HCT116 (cell line): Measurements from ENCODE around the gene AIFM2. TPM values are rescaled to one million over a fixed set of nuclear protein-coding genes. Genes with fewer than 3 reads are reported as not detected.

ENCODE experiments used
- ATAC-seq: fragments of 200-7000 bp; cut with Tn5 transposase; 2 replicates; pipeline ENCODE4 v1.9.1; 2020; ENCODE audit warnings: mild to moderate bottlenecking, moderate library complexity
- BruUV-seq: library from RNA; stranded (reverse); fragments of 400-500 nt; replicated peaks from 2 replicates; lab custom pipeline; 2021; lab: Mats Ljungman, UMichigan
- CTCF ChIA-PET: fragments of 300-600 bp; sonication (Branson Sonifier 250); formaldehyde crosslinking; loops from one replicate; lab custom pipeline; 2021; ENCODE audit warnings: antibody characterized with exemption; lab: Charles Lee
- POLR2A ChIA-PET: fragments of 300-600, 350-600 bp; sonication (Branson Sonifier 250); formaldehyde crosslinking; loops from one replicate; lab custom pipeline; 2021; ENCODE audit warnings: antibody characterized with exemption; lab: Charles Lee
- RAD21 ChIA-PET, 2 experiments: fragments of 300-600 bp; sonication (Branson Sonifier 250); formaldehyde crosslinking; loops; one replicate each; lab custom pipeline; 2023; ENCODE audit warnings: low total read pairs in 2 of 2; ENCODE audit not compliant: uncharacterized antibody in 2 of 2, unreplicated experiment in 2 of 2, low non-redundant PET in 1 of 2; lab: Charles Lee
- DNase-seq: peaks from one replicate; pipeline ENCODE4 v3.0.0-alpha.2; 2010; ENCODE audit warnings: low read depth, low spot score
- H2AFZ ChIP-seq: fragments of 200-600 bp; shearing (Covaris generic), sonication (generic); 2 replicates; pipeline ENCODE4 v1.6.1; 2017; ENCODE audit warnings: low read depth, mixed run types, mixed read lengths, antibody characterized with exemption, low read length; ENCODE audit not compliant: poor library complexity, severe bottlenecking
- H3K27ac ChIP-seq: 2 replicates; pipeline ENCODE4 v1.5.1; 2012; ENCODE audit warnings: low read depth, low read length
- H3K27me3 ChIP-seq: fragments of 200-600 bp; sonication (generic); 2 replicates; pipeline ENCODE4 v1.6.1; 2016; ENCODE audit warnings: mixed run types, low read length, mixed read lengths; ENCODE audit not compliant: insufficient read depth
- H3K36me3 ChIP-seq, 2 experiments: fragments of 200-500 bp in 1 of 2; fragments of 200-600 bp in 1 of 2; sonication (Bioruptor generic) in 1 of 2; sonication (generic) in 1 of 2; 2 replicates each; pipeline versions ENCODE4 v1.5.1 to v1.6.1; 2014 to 2016; ENCODE audit warnings: low read length in 2 of 2, inconsistent platforms in 1 of 2, mixed read lengths in 1 of 2, mixed run types in 1 of 2; ENCODE audit not compliant: insufficient read depth in 2 of 2, control insufficient read depth in 1 of 2
- H3K4me1 ChIP-seq, 2 experiments: fragments of 200-600 bp in 1 of 2; sonication (generic) in 1 of 2; 2 replicates each; pipeline versions ENCODE4 v1.5.1 to v1.6.1; 2012 to 2017; ENCODE audit warnings: low read length in 2 of 2, inconsistent platforms in 1 of 2, mild to moderate bottlenecking in 1 of 2, mixed read lengths in 1 of 2, mixed run types in 1 of 2, moderate library complexity in 1 of 2; ENCODE audit not compliant: insufficient read depth in 2 of 2, control insufficient read depth in 1 of 2
- H3K4me2 ChIP-seq: fragments of 200-600 bp; sonication (generic); 2 replicates; pipeline ENCODE4 v1.6.1; 2017; ENCODE audit warnings: mixed run types, low read length, mixed read lengths
- H3K4me3 ChIP-seq, 2 experiments: fragments of 200-600 bp in 1 of 2; sonication (generic) in 1 of 2; replicated peaks in 1 of 2; 2 replicates each; pipeline ENCODE4 v1.5.1; 2011 to 2016; ENCODE audit warnings: low read length in 2 of 2, control low read depth in 1 of 2, low read depth in 1 of 2, mild to moderate bottlenecking in 1 of 2, mixed read lengths in 1 of 2, mixed run types in 1 of 2
- H3K79me2 ChIP-seq: fragments of 200-600 bp; sonication (generic); 2 replicates; pipeline ENCODE4 v1.6.1; 2017; ENCODE audit warnings: mild to moderate bottlenecking, mixed run types, low read length, moderate library complexity, mixed read lengths; ENCODE audit not compliant: insufficient read depth
- H3K9ac ChIP-seq: fragments of 200-600 bp; sonication (generic); 2 replicates; pipeline ENCODE4 v1.6.1; 2016; ENCODE audit warnings: low read length, mixed read lengths
- H3K9me2 ChIP-seq: fragments of 200-600 bp; sonication (generic), shearing (Covaris generic); 2 replicates; pipeline ENCODE4 v1.6.1; 2017; ENCODE audit warnings: mixed run types, mild to moderate bottlenecking, moderate library complexity; ENCODE audit not compliant: insufficient read depth
- H3K9me3 ChIP-seq, 2 experiments: fragments of 200-500 bp in 1 of 2; fragments of 200-600 bp in 1 of 2; sonication (Bioruptor generic) in 1 of 2; sonication (generic) in 1 of 2; 2 replicates each; pipeline ENCODE4 v1.6.1; 2014 to 2017; ENCODE audit warnings: low read length in 2 of 2, mixed read lengths in 2 of 2, inconsistent platforms in 1 of 2, low read depth in 1 of 2, mild to moderate bottlenecking in 1 of 2, mixed run types in 1 of 2, moderate library complexity in 1 of 2; ENCODE audit not compliant: control insufficient read depth in 1 of 2, insufficient read depth in 1 of 2
- H4K20me1 ChIP-seq: fragments of 200-600 bp; sonication (generic), shearing (Covaris generic); 2 replicates; pipeline ENCODE4 v1.6.1; 2017; ENCODE audit warnings: mixed run types, mild to moderate bottlenecking, moderate library complexity; ENCODE audit not compliant: insufficient read depth
- CEBPB ChIP-seq: IDR thresholded peaks from 2 replicates; pipeline ENCODE4 v1.6.1; 2012; ENCODE audit warnings: low read depth
- ELF1 ChIP-seq: IDR thresholded peaks from 2 replicates; pipeline ENCODE4 v1.6.1; 2012; ENCODE audit warnings: low read depth, borderline replicate concordance
- JUND ChIP-seq: IDR thresholded peaks from 2 replicates; pipeline ENCODE4 v1.6.1; 2012
- ZFX ChIP-seq: fragments of 450-650 bp; IDR thresholded peaks from 2 replicates; pipeline ENCODE4 v1.6.1; 2017
- intact Hi-C: fragments of 100-400 bp; cut with micrococcal nuclease; formaldehyde crosslinking; loops from 2 replicates; pipeline ENCODE4 v1.10.0; 2022
- total RNA-seq: library from RNA; stranded (reverse); gene quantifications from one replicate; pipeline ENCODE4 v1.2.1, GENCODE V29; 2021; ENCODE audit not compliant: unreplicated experiment

AIFM2 gene
- total RNA-seq, 1 experiment from 2014 or later: 20.0 TPM

GRCh38 chr10:70158113-70158512 lies 25.5 kb upstream of the AIFM2 start:
- H3K9me3 ChIP-seq: no peaks in the 10 kb centered on the region
- peaks cover 79% of the 10 kb centered on the region for H3K79me2 ChIP-seq
- no peak for TF ChIP-seq JUND
- no peaks in the 10 kb centered on the region for H3K27me3 ChIP-seq
- peaks cover 4 to 6% of the 10 kb centered on the region in 2 experiments; a peak in 2 of 4 replicates for H3K4me1 ChIP-seq
- no peak overlapping the region for H3K4me2 ChIP-seq
- H3K9me2 ChIP-seq: no peaks in the 10 kb centered on the region
- RAD21 ChIA-PET: no interaction called here
- ATAC-seq: no peak
- peaks cover 58 to 60% of the 10 kb centered on the region in 2 experiments for H3K36me3 ChIP-seq
- no peak overlapping the region for H3K27ac ChIP-seq
- H2AFZ ChIP-seq: no peak overlapping the region
- H3K9ac ChIP-seq: no peak overlapping the region
- no peak overlapping the region for H3K4me3 ChIP-seq
- BruUV-seq: no TSS peak
- DNase-seq: no peak
- CTCF ChIA-PET: interaction anchor here (5.4 kb wide), 1 partner anchor 12 kb away, joined by 33 read pairs; the partner anchor contains the start of gene TYSND1
- intact Hi-C loops: no loop called here
- POLR2A ChIA-PET: interaction anchor here (1.1 kb wide), 1 partner anchor 12 kb away, joined by 6 read pairs; the partner anchor contains the start of gene SAR1A
- H4K20me1 ChIP-seq: peaks cover 6% of the 10 kb centered on the region; the same call in 1 of the 2 replicates

- ATAC-seq (no peak), DNase-seq (no peak)
- no peaks in the 10 kb centered on the region for H3K4me1 ChIP-seq
- intact Hi-C loops: no loop called here
- H3K4me3 ChIP-seq: no peak overlapping the region
- no peaks in the 10 kb centered on the region for H3K27me3 ChIP-seq
- no peaks in the 10 kb centered on the region for H3K9me3 ChIP-seq
- H2AFZ ChIP-seq: no peak overlapping the region
- CTCF ChIA-PET: interaction anchor here (5.4 kb wide), 1 partner anchor 10 kb away, joined by 33 read pairs; the partner anchor contains the start of gene TYSND1
- no peak overlapping the region for H3K27ac ChIP-seq
- H3K9ac ChIP-seq: no peak overlapping the region
- POLR2A ChIA-PET: interaction anchor here (1.3 kb wide), 1 partner anchor 9 kb away, joined by 4 read pairs; the partner anchor contains the start of gene TYSND1
- no peak overlapping the region for H3K4me2 ChIP-seq
- no TSS peak for BruUV-seq
- H3K36me3 ChIP-seq: peaks cover 70 to 73% of the 10 kb centered on the region in 2 experiments
- RAD21 ChIA-PET: no interaction called here
- peaks cover 72% of the 10 kb centered on the region for H3K79me2 ChIP-seq
- H3K9me2 ChIP-seq: no peaks in the 10 kb centered on the region
- H4K20me1 ChIP-seq: no peaks in the 10 kb centered on the region; the same call in 1 of the 2 replicates
- TF ChIP-seq ELF1 (no peak), CEBPB (no peak), ZFX (no peak)
- TF ChIP-seq, all 23 proteins: peak for 0
These were observed 22.7 kb upstream of the AIFM2 start for GRCh38 chr10:70155255-70155838.
